ENCODE data around the gene NUMA1. TPM values are rescaled to one million over a fixed set of nuclear protein-coding genes. Genes with fewer than 3 reads are reported as not detected.
A peak's percentile ranks its signal among the peaks of the same experiment; 100 is the strongest.

NUMA1 gene
- total and polyA plus RNA-seq, 2 of the 13 experiments (the other 11 are each of a cell fraction or from before 2014, with no cell fraction given), result 57.3 to 60.2 TPM

- TF ChIP-seq, protein P1, sequence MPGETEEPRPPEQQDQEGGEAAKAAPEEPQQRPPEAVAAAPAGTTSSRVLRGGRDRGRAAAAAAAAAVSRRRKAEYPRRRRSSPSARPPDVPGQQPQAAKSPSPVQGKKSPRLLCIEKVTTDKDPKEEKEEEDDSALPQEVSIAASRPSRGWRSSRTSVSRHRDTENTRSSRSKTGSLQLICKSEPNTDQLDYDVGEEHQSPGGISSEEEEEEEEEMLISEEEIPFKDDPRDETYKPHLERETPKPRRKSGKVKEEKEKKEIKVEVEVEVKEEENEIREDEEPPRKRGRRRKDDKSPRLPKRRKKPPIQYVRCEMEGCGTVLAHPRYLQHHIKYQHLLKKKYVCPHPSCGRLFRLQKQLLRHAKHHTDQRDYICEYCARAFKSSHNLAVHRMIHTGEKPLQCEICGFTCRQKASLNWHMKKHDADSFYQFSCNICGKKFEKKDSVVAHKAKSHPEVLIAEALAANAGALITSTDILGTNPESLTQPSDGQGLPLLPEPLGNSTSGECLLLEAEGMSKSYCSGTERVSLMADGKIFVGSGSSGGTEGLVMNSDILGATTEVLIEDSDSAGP (CRISPR knock-in tag; IDR thresholded peaks at IDR 0.05; ENCODE audit: borderline replicate concordance), result peak; percentile 55
- no peak for TF ChIP-seq ZNF816 (CRISPR knock-in tag; IDR thresholded peaks at IDR 0.05; ENCODE audit: borderline replicate concordance)
- no peak for TF ChIP-seq PAXIP1 (CRISPR knock-in tag; conservative IDR thresholded peaks at IDR 0.05)
- peak; percentile 77 for TF ChIP-seq ARID4A (CRISPR knock-in tag; IDR thresholded peaks at IDR 0.05; ENCODE audit: borderline replicate concordance)
- TF ChIP-seq KMT2A (CRISPR knock-in tag; IDR thresholded peaks at IDR 0.05), result no peak; the same call in 1 of the 2 replicates
- 0 out of 2 replicates have a peak, but pooled peaks have one; percentile 51 for TF ChIP-seq ZNF878 (CRISPR knock-in tag; IDR thresholded peaks at IDR 0.05)
- TF ChIP-seq ETV5 (CRISPR knock-in tag; IDR thresholded peaks at IDR 0.05; ENCODE audit: borderline replicate concordance), result peak; percentile 59; the same call in 1 of the 2 replicates
- TF ChIP-seq, protein P2, sequence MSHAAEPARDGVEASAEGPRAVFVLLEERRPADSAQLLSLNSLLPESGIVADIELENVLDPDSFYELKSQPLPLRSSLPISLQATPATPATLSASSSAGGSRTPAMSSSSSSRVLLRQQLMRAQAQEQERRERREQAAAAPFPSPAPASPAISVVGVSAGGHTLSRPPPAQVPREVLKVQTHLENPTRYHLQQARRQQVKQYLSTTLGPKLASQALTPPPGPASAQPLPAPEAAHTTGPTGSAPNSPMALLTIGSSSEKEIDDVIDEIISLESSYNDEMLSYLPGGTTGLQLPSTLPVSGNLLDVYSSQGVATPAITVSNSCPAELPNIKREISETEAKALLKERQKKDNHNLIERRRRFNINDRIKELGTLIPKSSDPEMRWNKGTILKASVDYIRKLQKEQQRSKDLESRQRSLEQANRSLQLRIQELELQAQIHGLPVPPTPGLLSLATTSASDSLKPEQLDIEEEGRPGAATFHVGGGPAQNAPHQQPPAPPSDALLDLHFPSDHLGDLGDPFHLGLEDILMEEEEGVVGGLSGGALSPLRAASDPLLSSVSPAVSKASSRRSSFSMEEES (CRISPR knock-in tag; IDR thresholded peaks at IDR 0.05), result peak; percentile 84
- TF ChIP-seq SOX6 (IDR thresholded peaks at IDR 0.05), result no peak
- peak; percentile 86 for TF ChIP-seq SOX6 (CRISPR knock-in tag; IDR thresholded peaks at IDR 0.05)
- TF ChIP-seq ZFP36L1 (CRISPR knock-in tag; IDR thresholded peaks at IDR 0.05), result 0 out of 2 replicates have a peak, but pooled peaks have one; percentile 63
- TF ChIP-seq CCAR2 (optimal IDR thresholded peaks at IDR 0.05; ENCODE audit: low read depth, low read length), result no peak
- no peak for TF ChIP-seq ZNF577 (CRISPR knock-in tag; IDR thresholded peaks at IDR 0.05; ENCODE audit: borderline replicate concordance, low read depth)
- 0 out of 2 replicates have a peak, but pooled peaks have one; percentile 82 for TF ChIP-seq ZNF749 (CRISPR knock-in tag; IDR thresholded peaks at IDR 0.05; ENCODE audit: borderline replicate concordance)
- peak; percentile 89 for TF ChIP-seq SPEN (CRISPR knock-in tag; IDR thresholded peaks at IDR 0.05; ENCODE audit: low read depth)
- TF ChIP-seq NFKB2 (CRISPR knock-in tag; IDR thresholded peaks at IDR 0.05; ENCODE audit: borderline replicate concordance), result peak; percentile 75; the same call in 1 of the 2 replicates
Measured at GRCh38 chr11:72112143-72112977, 32.0 kb upstream of the NUMA1 start, which contains the start of gene ANAPC15 (continued).
